ENCODE measurements around the gene SERGEF. TPM values are rescaled to one million over a fixed set of nuclear protein-coding genes. Genes with fewer than 3 reads are reported as not detected.

SERGEF gene
- total RNA-seq, 1 experiment from 2014 or later = 31.4 TPM

DNA sequence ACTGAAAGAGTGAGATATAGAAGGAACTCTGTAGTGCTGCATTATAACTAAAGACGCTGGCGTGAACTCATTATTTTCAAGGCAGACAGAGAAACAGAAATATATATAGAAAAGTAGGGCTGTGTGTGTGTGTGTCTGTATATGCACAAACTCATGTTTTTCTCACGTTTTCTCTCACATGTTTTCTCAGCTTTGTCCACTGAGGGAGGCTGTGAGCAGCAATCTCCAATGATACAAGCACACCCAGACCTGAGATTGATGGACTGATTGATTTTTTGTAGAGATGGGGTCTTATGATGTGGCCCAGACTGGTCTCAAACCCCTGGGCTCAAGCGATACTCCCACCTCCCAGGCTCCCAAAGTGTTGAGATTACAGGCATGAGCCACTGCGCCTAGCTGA, 122.5 kb downstream of the SERGEF start:
- Histone ChIP-seq H3K27ac (ENCODE audit: insufficient read length, low read depth, low read length) (no peak overlapping the region), H3K23ac (ENCODE audit: insufficient read length, low read depth, low read length) (no peak overlapping the region), H3K23me2 (ENCODE audit: insufficient read length, low read depth, low read length, poor library complexity, severe bottlenecking) (no peaks in the 10 kb centered on the region), H4K5ac (ENCODE audit: insufficient read length, low read depth, low read length) (no peak overlapping the region), H2BK5ac (ENCODE audit: insufficient read length, low read length) (no peak overlapping the region), H3T11ph (ENCODE audit: low read length) (no peak overlapping the region), H3K4ac (ENCODE audit: low read depth, low read length) (no peak overlapping the region), H3K9me3 (ENCODE audit: control insufficient read depth, low read depth, low read length) (no peaks in the 10 kb centered on the region), H3K79me1 (ENCODE audit: insufficient read depth, low read depth, low read length, poor library complexity, severe bottlenecking) (no peaks in the 10 kb centered on the region), H3K4me1 (ENCODE audit: insufficient read depth, low read length) (no peaks in the 10 kb centered on the region), H4K91ac (ENCODE audit: insufficient read length, low read depth, low read length) (no peak overlapping the region), H4K20me1 (ENCODE audit: control insufficient read depth, insufficient read depth, insufficient read length) (no peaks in the 10 kb centered on the region), H3K9ac (ENCODE audit: extremely low read depth, insufficient read length, low read length) (no peak overlapping the region), H4K8ac (replicated peaks; ENCODE audit: insufficient read length, low read depth, low read length) (no peak overlapping the region), H3K14ac (ENCODE audit: insufficient read depth, low read length) (no peak overlapping the region), H2BK15ac (ENCODE audit: low read depth, low read length) (no peak overlapping the region), H3K4me2 (ENCODE audit: insufficient read depth, insufficient read length, low read length) (no peak overlapping the region), H2AK5ac (ENCODE audit: insufficient read length, low read length) (no peak overlapping the region), H3K56ac (ENCODE audit: insufficient read length, low read depth, low read length) (no peak overlapping the region), H2BK120ac (ENCODE audit: low read depth, low read length, poor library complexity, severe bottlenecking) (no peak overlapping the region), H3K79me2 (ENCODE audit: insufficient read depth, low read length) (no peaks in the 10 kb centered on the region), H2BK20ac (ENCODE audit: low read depth, low read length, poor library complexity, severe bottlenecking) (no peak overlapping the region), H3K27me3 (ENCODE audit: insufficient read depth, low read length) (no peaks in the 10 kb centered on the region), H3K18ac (ENCODE audit: insufficient read length, low read depth, low read length) (no peak overlapping the region), H2BK12ac (ENCODE audit: insufficient read length, low read depth, low read length) (no peak overlapping the region), H2AFZ (ENCODE audit: low read length) (no peak overlapping the region)
- WGBS (ENCODE audit: extremely low coverage, insufficient read length, low lambda C conversion rate) = no CpG with 5 or more reads among the region's 5 CpGs
- Mint-ChIP-seq H3K36me3 (ENCODE audit: insufficient read depth in 1 of 3, low read depth in 3 of 3) (no peaks in the 10 kb centered on the region), H3K4me1 (peaks cover 13 to 17% of the 10 kb centered on the region in 2 experiments), H3K27me3 (ENCODE audit: low read depth) (no peaks in the 10 kb centered on the region), H3K4me3 (no peak overlapping the region), H3K27ac (no peak overlapping the region), H3K9me3 (no peaks in the 10 kb centered on the region)
- TF ChIP-seq, protein P1, sequence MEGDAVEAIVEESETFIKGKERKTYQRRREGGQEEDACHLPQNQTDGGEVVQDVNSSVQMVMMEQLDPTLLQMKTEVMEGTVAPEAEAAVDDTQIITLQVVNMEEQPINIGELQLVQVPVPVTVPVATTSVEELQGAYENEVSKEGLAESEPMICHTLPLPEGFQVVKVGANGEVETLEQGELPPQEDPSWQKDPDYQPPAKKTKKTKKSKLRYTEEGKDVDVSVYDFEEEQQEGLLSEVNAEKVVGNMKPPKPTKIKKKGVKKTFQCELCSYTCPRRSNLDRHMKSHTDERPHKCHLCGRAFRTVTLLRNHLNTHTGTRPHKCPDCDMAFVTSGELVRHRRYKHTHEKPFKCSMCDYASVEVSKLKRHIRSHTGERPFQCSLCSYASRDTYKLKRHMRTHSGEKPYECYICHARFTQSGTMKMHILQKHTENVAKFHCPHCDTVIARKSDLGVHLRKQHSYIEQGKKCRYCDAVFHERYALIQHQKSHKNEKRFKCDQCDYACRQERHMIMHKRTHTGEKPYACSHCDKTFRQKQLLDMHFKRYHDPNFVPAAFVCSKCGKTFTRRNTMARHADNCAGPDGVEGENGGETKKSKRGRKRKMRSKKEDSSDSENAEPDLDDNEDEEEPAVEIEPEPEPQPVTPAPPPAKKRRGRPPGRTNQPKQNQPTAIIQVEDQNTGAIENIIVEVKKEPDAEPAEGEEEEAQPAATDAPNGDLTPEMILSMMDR (conservative IDR thresholded peaks at IDR 0.05) = peak; percentile 17; the same call in 1 of the 3 replicates
- no peak for DNase-seq
